GM21723 (cell line): Measurements from ENCODE around the gene GRIP2.

Source experiments
- ATAC-seq: cut with Tn5 transposase; IDR thresholded peaks from one replicate; pipeline ENCODE4 v1.9.1; 2021; ENCODE audit warnings: mild to moderate bottlenecking, moderate library complexity; ENCODE audit not compliant: unreplicated experiment

The GRIP2 gene

GRCh38 chr3:14488286-14489041, 51.7 kb downstream of the GRIP2 start:
- no peak for ATAC-seq

- ATAC-seq = no peak
Observed at GRCh38 chr3:14487821-14488220, 52.3 kb downstream of the GRIP2 start.

DNA sequence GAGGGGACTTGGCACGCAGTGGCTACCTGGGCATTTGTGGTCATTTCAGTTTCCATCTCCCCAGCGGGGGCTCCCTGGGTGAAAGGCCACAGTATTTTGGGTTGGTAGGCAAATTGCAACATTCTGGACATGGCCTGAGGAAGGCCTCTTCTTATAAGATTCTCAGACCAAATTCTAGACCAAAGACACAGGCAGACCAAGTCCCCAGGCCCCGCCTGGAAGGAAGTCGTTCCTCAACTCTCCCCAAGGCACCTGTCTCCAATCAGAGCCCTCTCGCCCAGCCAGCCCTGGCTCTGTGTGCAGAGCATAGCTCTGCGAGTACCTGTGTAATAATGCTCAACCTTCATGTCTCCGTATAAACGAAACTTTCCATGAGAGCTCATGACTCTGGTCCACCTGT, 53.1 kb downstream of the GRIP2 start:
- no peak for ATAC-seq

GRCh38 chr3:14486460-14486859, 53.7 kb downstream of the GRIP2 start:
- ATAC-seq = no peak

GRCh38 chr3:14485981-14486380, 54.2 kb downstream of the GRIP2 start:
- no peak for ATAC-seq

- ATAC-seq = no peak
Observed at GRCh38 chr3:14484741-14485140, 55.4 kb downstream of the GRIP2 start.

DNA sequence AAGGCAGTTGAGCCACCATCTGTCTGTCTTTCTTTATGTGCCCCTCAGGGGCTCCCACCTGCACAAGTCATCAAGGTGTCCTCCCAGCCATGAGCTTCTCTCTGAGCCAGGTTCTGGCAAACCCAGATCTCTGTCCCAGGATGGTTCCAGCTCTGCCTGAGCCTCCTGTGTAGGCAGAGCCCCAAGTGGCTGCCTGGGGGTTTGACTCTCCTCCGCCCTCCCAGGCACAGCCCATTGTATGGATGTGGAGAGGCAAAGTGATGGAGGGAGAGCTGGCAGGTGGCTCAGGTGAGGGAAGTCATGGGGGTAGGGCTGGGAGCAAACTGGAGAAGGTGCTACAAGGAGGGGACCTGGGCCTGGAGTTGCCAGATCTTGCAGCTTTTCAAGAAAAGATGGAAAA, 56.9 kb downstream of the GRIP2 start:
- ATAC-seq = no peak

DNA sequence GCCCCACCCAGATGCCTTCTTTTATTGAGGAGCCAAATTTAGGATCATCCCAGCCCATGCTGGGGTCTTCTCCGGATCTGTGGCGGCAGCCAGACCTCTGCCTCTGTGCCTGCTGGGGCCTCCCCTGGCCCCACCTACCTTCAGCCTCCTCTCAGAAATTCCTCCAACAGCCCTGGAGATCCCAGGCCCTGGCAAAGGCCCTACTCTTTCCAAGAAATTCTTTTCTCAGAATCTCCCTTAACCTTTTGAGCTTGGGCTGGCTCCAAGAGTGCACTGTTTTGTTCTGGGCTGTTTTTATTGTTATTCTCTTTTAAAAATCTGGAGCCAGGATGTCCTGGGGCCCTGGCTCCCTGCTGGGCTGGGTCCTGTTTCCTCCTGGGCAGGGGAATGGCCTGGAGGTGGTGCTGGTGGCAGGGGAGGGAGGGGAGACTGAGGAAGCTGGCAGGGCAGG, 57.8 kb downstream of the GRIP2 start:
- ATAC-seq = no peak

GRCh38 chr3:14481646-14482036, 58.5 kb downstream of the GRIP2 start:
- no peak for ATAC-seq

- ATAC-seq = no peak
Observed at GRCh38 chr3:14481018-14481645, 59.0 kb downstream of the GRIP2 start.

- no peak for ATAC-seq
Observed at GRCh38 chr3:14480207-14481017, 59.7 kb downstream of the GRIP2 start.

DNA sequence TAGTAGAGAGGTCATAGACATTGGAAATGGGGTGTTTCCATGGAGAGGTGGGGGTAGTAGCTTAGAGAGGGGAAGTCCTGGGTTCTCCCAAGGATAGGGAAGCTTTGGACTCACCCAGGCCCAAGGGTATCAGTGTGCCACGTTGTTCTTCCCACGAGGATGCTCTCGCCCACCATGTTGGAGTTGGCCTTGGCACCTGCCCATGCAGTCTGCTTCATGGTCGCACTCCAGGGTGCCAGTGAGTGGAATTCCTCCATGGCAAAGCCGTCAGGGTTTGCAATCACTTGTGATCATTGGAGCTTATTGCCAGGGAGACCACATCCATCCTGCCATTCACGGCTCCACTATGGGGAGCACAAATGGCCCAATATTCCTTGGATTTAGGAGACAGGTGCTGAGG, 60.6 kb downstream of the GRIP2 start:
- ATAC-seq = no peak

DNA sequence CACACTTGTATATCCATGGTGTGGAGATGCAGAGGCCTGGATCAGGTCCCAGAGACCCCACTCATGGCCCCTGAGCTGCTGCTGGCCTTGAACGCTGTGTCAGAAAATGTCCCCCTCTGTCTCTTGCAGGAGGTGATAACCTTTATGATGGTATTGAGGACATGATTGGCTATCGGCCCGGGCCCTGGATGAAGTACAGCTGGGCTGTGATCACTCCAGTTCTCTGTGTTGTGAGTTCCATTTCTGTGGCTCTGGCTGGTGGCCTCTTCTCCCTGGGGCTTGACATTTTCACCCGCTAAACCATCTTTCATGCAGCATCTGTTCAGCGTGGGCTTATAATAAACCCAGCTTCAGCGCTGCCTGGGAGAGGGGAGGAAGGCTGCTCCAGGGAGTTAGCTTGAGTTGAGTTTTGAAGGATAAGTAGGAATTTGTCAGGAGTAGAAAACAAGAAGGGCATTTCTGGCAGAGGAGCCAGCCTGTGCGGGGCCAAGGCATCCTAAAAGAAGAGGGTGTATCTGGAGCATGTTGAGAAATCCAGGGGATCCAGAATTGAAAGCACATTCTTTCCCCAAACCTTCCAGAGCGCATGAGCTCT, 61.1 kb downstream of the GRIP2 start:
- no peak for ATAC-seq

GRCh38 chr3:14477311-14477935, 62.7 kb downstream of the GRIP2 start:
- ATAC-seq = no peak

GRCh38 chr3:14476583-14477265, 63.4 kb downstream of the GRIP2 start:
- ATAC-seq = no peak

- ATAC-seq = no peak
Observed at GRCh38 chr3:14475621-14476020, 64.5 kb downstream of the GRIP2 start.

DNA sequence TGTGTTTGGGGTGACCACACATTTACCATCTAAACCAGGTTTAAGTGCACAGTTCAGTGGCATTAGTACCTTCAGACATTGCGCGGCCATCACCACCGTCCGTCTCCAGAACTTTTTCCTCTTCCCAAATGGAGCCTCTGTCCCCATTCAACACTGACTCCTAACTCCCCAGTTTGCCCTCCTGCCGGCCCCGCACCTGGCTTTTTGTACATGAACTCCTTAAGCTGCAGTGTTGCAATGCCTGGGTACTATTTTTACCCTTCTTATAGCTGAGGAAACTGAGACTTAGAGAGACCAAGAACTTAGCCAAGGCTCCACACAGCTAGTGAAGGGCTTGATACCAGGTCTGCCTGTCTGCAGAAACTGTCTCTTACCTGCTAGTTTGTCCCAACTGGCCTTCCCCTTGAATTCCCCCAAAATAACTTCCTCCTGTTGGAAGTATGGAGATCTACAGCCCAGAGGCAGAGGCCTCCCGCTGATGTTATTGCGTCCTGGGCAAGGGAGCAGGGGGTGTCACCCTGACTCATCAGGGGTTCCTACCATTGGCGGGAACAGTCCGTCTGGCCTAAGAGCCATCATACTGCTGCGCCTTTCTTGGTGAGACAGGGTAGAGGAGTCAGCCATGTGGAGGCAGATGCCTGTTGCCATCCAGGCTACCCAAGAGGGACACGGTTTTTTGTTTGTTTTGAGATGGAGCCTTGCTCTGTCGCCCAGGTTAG, 65.6 kb downstream of the GRIP2 start:
- ATAC-seq = no peak

DNA sequence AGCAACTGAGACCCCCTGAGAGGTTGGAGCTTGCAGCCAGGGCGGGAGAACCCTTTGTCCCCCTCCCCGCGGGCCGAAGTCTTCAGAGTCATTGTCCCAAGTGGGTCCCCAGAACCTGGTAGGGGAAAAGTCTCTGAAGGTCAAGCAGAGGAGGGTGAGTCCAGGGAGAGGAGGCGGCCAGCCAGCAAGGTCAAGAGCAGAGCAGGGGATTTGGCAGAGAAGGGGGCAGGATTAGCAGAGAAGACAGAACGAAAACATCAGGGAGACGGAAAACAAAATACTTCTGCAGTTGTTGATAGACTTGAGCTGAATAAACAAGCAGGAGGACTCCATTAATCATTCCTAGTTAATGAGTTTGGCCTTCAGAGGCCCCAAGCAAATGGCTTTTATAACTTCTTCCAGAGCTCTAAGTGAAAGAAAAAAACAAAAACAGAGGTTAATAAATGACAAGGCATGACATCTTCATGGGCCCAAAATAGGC, 66.7 kb downstream of the GRIP2 start:
- ATAC-seq = no peak

DNA sequence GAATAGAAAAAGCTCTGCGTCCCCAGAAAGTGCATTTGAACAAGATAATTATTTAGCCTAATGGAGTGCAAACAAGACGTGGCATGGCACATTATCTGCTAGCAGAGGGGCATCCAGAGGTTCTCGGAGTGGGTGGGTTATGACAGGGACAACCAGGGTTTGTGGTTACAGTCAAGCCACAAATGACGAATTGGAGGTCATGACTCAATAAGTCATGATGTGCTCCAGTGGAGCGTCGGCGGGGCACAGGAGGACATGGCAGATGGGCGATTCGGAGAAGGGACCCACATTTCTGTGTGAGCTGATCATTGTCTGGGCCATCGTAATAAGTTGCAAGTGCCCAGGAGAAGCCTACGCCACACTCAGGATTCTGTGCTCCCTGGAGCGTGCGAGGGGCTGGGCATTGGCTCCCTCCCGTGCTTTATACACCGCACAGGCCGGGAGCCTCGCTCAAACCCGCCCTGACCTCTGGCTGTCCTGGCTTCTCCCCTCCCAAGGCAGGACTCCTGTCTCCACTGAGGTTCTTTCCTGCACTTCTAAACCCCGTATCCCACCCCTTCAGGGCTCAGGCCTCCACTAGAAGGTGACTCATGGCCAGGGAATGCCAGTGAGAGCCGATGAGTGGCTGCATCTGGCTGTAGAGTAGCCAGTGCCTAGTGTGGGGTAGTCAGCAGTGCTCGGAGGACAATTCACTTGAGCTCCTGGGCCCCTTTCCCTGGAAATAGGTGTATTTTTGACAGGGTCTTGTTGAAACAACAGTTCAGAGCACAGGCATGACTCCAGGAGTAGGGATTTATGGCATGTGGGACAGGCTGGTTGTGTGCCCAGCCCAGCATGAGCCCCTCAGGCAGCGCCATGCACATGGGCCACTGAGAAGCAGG, 67.4 kb downstream of the GRIP2 start:
- no peak for ATAC-seq
